ENCODE measurements around the gene OTC. TPM values are rescaled to one million over a fixed set of nuclear protein-coding genes. Genes with fewer than 3 reads are reported as not detected.

OTC gene
- polyA plus RNA-seq (2013, experiment 1 of 2): not detected
- polyA plus RNA-seq (2013, experiment 2 of 2): not detected

- H3K27me3 ChIP-seq (ENCODE audit: insufficient read depth, low read length): no peaks in the 10 kb centered on the region
- H3K4me1 ChIP-seq (ENCODE audit: insufficient read depth, low read length): no peaks in the 10 kb centered on the region
- no peak within 1 kb of the TSS for H3K27ac ChIP-seq (ENCODE audit: low read depth, low read length)
- H3K9ac ChIP-seq (ENCODE audit: low read depth, low read length): no peak within 1 kb of the TSS
- no peaks in the 10 kb centered on the region for H3K36me3 ChIP-seq (ENCODE audit: insufficient read depth, low read length)
- H3K4me3 ChIP-seq (ENCODE audit: low read length): no peak within 1 kb of the TSS
- no peaks in the 10 kb centered on the region for H3K9me3 ChIP-seq (ENCODE audit: insufficient read depth, low read depth, low read length)
- 94% methylated on average over 2 of the region's 4 CpGs for WGBS
These were observed at the start of gene OTC for GRCh38 chrX:38352362-38352761. Gene OTC (plus strand): TSS chrX:38352604. CDS start chrX:38352697, 93 bp downstream.

GRCh38 chrX:38304010-38304409 is 48.4 kb upstream of the OTC start:
- Histone ChIP-seq H3K9ac (ENCODE audit: low read depth, low read length) (no peak overlapping the region), H3K4me3 (ENCODE audit: low read length) (no peak overlapping the region), H3K9me3 (ENCODE audit: insufficient read depth, low read depth, low read length) (no peaks in the 10 kb centered on the region), H3K27me3 (ENCODE audit: insufficient read depth, low read length) (no peaks in the 10 kb centered on the region), H3K27ac (ENCODE audit: low read depth, low read length) (no peak overlapping the region), H3K36me3 (ENCODE audit: insufficient read depth, low read length) (no peaks in the 10 kb centered on the region), H3K4me1 (ENCODE audit: insufficient read depth, low read length) (no peaks in the 10 kb centered on the region)
- WGBS: 41% methylated on average over 3 of the region's 4 CpGs

- H3K4me1 ChIP-seq (ENCODE audit: insufficient read depth, low read length): no peaks in the 10 kb centered on the region
- H3K36me3 ChIP-seq (ENCODE audit: insufficient read depth, low read length): no peaks in the 10 kb centered on the region
- H3K27me3 ChIP-seq (ENCODE audit: insufficient read depth, low read length): no peaks in the 10 kb centered on the region
- 100% methylated on average over 2 of the region's 3 CpGs for WGBS
- no peaks in the 10 kb centered on the region for H3K9me3 ChIP-seq (ENCODE audit: insufficient read depth, low read depth, low read length)
- no peak overlapping the region for H3K4me3 ChIP-seq (ENCODE audit: low read length)
- no peak overlapping the region for H3K9ac ChIP-seq (ENCODE audit: low read depth, low read length)
- H3K27ac ChIP-seq (ENCODE audit: low read depth, low read length): no peak overlapping the region
These were observed 46.4 kb upstream of the OTC start for GRCh38 chrX:38305971-38306370.

- 100% methylated on average over 2 of the region's 2 CpGs for WGBS
- H3K4me3 ChIP-seq (ENCODE audit: low read length): no peak overlapping the region
These were observed 40.7 kb upstream of the OTC start for GRCh38 chrX:38311743-38312142.

DNA sequence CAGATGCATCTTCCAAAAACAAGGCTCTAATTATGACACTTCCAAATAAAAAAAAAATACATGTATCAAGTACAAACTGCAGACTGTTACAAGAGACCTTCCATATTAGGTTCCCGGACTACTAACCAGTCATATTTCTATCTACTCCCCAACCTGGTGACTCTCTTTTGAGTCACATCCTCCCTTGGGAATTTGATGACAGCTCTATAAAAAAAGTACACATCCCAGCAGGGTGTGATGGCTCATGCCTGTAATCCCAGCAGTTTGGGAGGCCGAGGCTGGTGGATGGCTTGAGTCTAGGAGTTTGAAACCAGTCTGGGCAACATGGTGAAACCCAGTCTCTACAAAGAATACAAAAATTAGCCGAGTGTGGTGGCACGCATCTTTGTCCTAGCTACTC is 40.0 kb upstream of the OTC start:
- H3K27ac ChIP-seq (ENCODE audit: low read depth, low read length): no peak overlapping the region
- no peak overlapping the region for H3K9ac ChIP-seq (ENCODE audit: low read depth, low read length)
- H3K4me3 ChIP-seq (ENCODE audit: low read length): no peak overlapping the region
- peaks cover 9% of the 10 kb centered on the region; the same call in 1 of the 2 replicates for H3K36me3 ChIP-seq (ENCODE audit: insufficient read depth, low read length)
- no peaks in the 10 kb centered on the region for H3K4me1 ChIP-seq (ENCODE audit: insufficient read depth, low read length)
- no peaks in the 10 kb centered on the region for H3K27me3 ChIP-seq (ENCODE audit: insufficient read depth, low read length)
- no peaks in the 10 kb centered on the region for H3K9me3 ChIP-seq (ENCODE audit: insufficient read depth, low read depth, low read length)
- WGBS: 93% methylated on average over 4 of the region's 4 CpGs

More at GRCh38 chrX:38311743-38312142, 40.7 kb upstream of the OTC start:
- no peaks in the 10 kb centered on the region for H3K9me3 ChIP-seq (ENCODE audit: insufficient read depth, low read depth, low read length)
- no peaks in the 10 kb centered on the region for H3K27me3 ChIP-seq (ENCODE audit: insufficient read depth, low read length)
- H3K27ac ChIP-seq (ENCODE audit: low read depth, low read length): no peak overlapping the region
- H3K9ac ChIP-seq (ENCODE audit: low read depth, low read length): no peak overlapping the region
- H3K36me3 ChIP-seq (ENCODE audit: insufficient read depth, low read length): peaks cover 9% of the 10 kb centered on the region; the same call in 1 of the 2 replicates
- H3K4me1 ChIP-seq (ENCODE audit: insufficient read depth, low read length): no peaks in the 10 kb centered on the region

DNA sequence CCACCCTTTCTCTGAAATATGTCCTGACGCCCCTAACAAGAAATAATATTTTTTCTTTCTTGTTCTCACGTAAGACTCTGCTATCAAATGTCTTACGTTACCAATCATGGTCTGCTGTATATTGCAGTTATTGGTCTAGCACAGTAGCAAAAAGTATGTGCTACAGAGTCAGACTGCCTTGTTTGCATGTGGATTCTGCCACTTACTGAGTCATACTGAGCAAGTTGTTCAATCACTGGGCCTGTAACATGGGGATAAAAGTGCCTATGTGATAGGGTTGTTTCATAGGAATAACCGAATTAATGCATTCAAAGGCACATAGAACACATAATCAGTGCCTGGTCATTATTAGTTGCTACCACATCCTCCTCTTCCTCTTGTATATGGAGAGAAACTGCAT is 39.2 kb upstream of the OTC start:
- no peak overlapping the region for H3K4me3 ChIP-seq (ENCODE audit: low read length)
- H3K36me3 ChIP-seq (ENCODE audit: insufficient read depth, low read length): peaks cover 9% of the 10 kb centered on the region; the same call in 1 of the 2 replicates
- no peaks in the 10 kb centered on the region for H3K27me3 ChIP-seq (ENCODE audit: insufficient read depth, low read length)
- no peak overlapping the region for H3K9ac ChIP-seq (ENCODE audit: low read depth, low read length)
- no peaks in the 10 kb centered on the region for H3K4me1 ChIP-seq (ENCODE audit: insufficient read depth, low read length)
- no peaks in the 10 kb centered on the region for H3K9me3 ChIP-seq (ENCODE audit: insufficient read depth, low read depth, low read length)
- WGBS: 91% methylated on average over 3 of the region's 4 CpGs
- H3K27ac ChIP-seq (ENCODE audit: low read depth, low read length): no peak overlapping the region

- H3K9me3 ChIP-seq (ENCODE audit: insufficient read depth, low read depth, low read length): no peaks in the 10 kb centered on the region
- no peak overlapping the region for H3K9ac ChIP-seq (ENCODE audit: low read depth, low read length)
- H3K4me3 ChIP-seq (ENCODE audit: low read length): no peak overlapping the region
- H3K4me1 ChIP-seq (ENCODE audit: insufficient read depth, low read length): no peaks in the 10 kb centered on the region
- no peaks in the 10 kb centered on the region for H3K27me3 ChIP-seq (ENCODE audit: insufficient read depth, low read length)
- no peak overlapping the region for H3K27ac ChIP-seq (ENCODE audit: low read depth, low read length)
- 91% methylated on average over 7 of the region's 7 CpGs for WGBS
- H3K36me3 ChIP-seq (ENCODE audit: insufficient read depth, low read length): peaks cover 9% of the 10 kb centered on the region; the same call in 1 of the 2 replicates
These were observed 37.2 kb upstream of the OTC start for GRCh38 chrX:38315186-38315585.

DNA sequence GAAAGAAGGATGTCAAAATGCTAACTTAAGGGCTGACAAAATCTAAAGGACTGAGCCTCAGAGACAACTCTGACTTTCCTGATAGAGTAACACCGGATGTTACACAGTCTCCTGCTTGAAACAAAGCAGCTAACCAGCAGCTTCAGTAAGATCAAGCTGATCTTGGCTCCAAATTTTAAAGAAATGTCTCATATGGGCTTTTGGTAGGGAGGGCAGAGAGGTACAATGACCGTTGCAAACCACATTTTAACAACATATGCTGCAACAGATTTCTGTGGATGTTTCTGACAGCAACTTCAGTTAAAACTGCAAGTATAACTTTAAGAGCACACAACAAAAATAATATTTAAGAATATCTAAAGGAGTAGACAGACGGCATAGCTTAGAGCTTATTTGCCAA is 34.2 kb upstream of the OTC start:
- H3K4me1 ChIP-seq (ENCODE audit: insufficient read depth, low read length): no peaks in the 10 kb centered on the region
- no peak overlapping the region for H3K4me3 ChIP-seq (ENCODE audit: low read length)
- no peaks in the 10 kb centered on the region for H3K9me3 ChIP-seq (ENCODE audit: insufficient read depth, low read depth, low read length)
- peaks cover 9% of the 10 kb centered on the region; the same call in 1 of the 2 replicates for H3K36me3 ChIP-seq (ENCODE audit: insufficient read depth, low read length)
- no peak overlapping the region for H3K9ac ChIP-seq (ENCODE audit: low read depth, low read length)
- H3K27me3 ChIP-seq (ENCODE audit: insufficient read depth, low read length): no peaks in the 10 kb centered on the region
- WGBS: 100% methylated on average over 2 of the region's 3 CpGs
- no peak overlapping the region for H3K27ac ChIP-seq (ENCODE audit: low read depth, low read length)

GRCh38 chrX:38318606-38319005 is 33.8 kb upstream of the OTC start:
- Histone ChIP-seq H3K9me3 (ENCODE audit: insufficient read depth, low read depth, low read length) (no peaks in the 10 kb centered on the region), H3K27me3 (ENCODE audit: insufficient read depth, low read length) (no peaks in the 10 kb centered on the region), H3K27ac (ENCODE audit: low read depth, low read length) (no peak overlapping the region), H3K4me1 (ENCODE audit: insufficient read depth, low read length) (no peaks in the 10 kb centered on the region), H3K36me3 (ENCODE audit: insufficient read depth, low read length) (peaks cover 9% of the 10 kb centered on the region; the same call in 1 of the 2 replicates), H3K4me3 (ENCODE audit: low read length) (no peak overlapping the region), H3K9ac (ENCODE audit: low read depth, low read length) (no peak overlapping the region)
- WGBS: 90% methylated on average over 4 of the region's 4 CpGs

GRCh38 chrX:38320819-38321218 is 31.6 kb upstream of the OTC start:
- Histone ChIP-seq H3K27ac (ENCODE audit: low read depth, low read length) (no peak overlapping the region), H3K4me1 (ENCODE audit: insufficient read depth, low read length) (no peaks in the 10 kb centered on the region), H3K9ac (ENCODE audit: low read depth, low read length) (no peak overlapping the region), H3K4me3 (ENCODE audit: low read length) (no peak overlapping the region), H3K9me3 (ENCODE audit: insufficient read depth, low read depth, low read length) (no peaks in the 10 kb centered on the region), H3K36me3 (ENCODE audit: insufficient read depth, low read length) (peaks cover 9% of the 10 kb centered on the region; the same call in 1 of the 2 replicates), H3K27me3 (ENCODE audit: insufficient read depth, low read length) (no peaks in the 10 kb centered on the region)
- 96% methylated on average over 5 of the region's 5 CpGs for WGBS

DNA sequence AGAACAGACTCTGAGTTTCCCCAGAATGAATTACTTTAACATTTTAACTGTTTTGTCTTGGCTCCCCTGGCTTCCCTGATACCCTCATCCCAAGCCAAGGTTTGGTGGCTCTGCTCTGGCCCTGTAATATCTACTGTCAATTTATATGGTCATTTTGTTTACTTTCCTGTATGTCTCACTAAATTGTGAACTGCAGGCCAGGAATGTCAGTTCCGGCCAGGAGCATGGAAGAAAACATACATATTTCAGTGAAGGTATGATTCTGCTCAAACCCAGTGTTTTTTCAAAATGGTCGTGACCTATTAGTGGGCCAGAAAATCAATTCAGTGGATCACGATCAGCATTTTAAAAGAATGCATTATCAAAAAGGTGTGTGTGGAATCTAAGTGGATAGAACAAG is 26.3 kb upstream of the OTC start:
- H3K27me3 ChIP-seq (ENCODE audit: insufficient read depth, low read length): no peaks in the 10 kb centered on the region
- no peaks in the 10 kb centered on the region for H3K4me1 ChIP-seq (ENCODE audit: insufficient read depth, low read length)
- 83% methylated on average over 3 of the region's 3 CpGs for WGBS
- H3K36me3 ChIP-seq (ENCODE audit: insufficient read depth, low read length): no peaks in the 10 kb centered on the region
- no peaks in the 10 kb centered on the region for H3K9me3 ChIP-seq (ENCODE audit: insufficient read depth, low read depth, low read length)
- no peak overlapping the region for H3K9ac ChIP-seq (ENCODE audit: low read depth, low read length)
- H3K27ac ChIP-seq (ENCODE audit: low read depth, low read length): no peak overlapping the region
- H3K4me3 ChIP-seq (ENCODE audit: low read length): peak overlapping the region; percentile 85
